Adipose tissue (tissue), 3 donors: ENCODE results near the gene TLE3. TPM values are rescaled to one million over a fixed set of nuclear protein-coding genes. Genes with fewer than 3 reads are reported as not detected.

Experiments
- H3K27ac ChIP-seq: one replicate; pipeline ENCODE4 v1.5.1; 2013; ENCODE audit warnings: low read depth, low read length
- WGBS, 3 donors: extraction: QIAGEN DNeasy Blood & Tissue Kit; methylation state at CpG; one replicate each; pipeline ENCODE4 v1.1.7; 2013; 5-methylcytosine and 5-hydroxymethylcytosine counted together
- polyA plus RNA-seq, 3 donors: library from polyadenylated mRNA; stranded (reverse); fragments of 200-250 nt; gene quantifications; one replicate each; pipeline ENCODE4 v1.2.3, GENCODE V29; 2013
- donor health status: healthy with polysubstance abuse.
- donor health status: Bipolar disorder and iron deficiency.
- donor health status: healthy.

The TLE3 gene
- polyA plus RNA-seq, 3 donors = 6.0 to 34.2 (median 31.4) TPM

GRCh38 chr15:70102827-70103226, 5.1 kb upstream of the TLE3 start:
- H3K27ac ChIP-seq = no peak overlapping the region
- 80 to 86% (median 82%) methylated on average over 3 of the region's 3 CpGs for WGBS, 3 donors

GRCh38 chr15:70101459-70102113, 3.9 kb upstream of the TLE3 start:
- no peak overlapping the region for H3K27ac ChIP-seq
- 3 to 6% (median 5%) methylated on average over 12 of the region's 12 CpGs for WGBS, 3 donors

- H3K27ac ChIP-seq = no peak overlapping the region
- 2 to 3% (median 2%) methylated on average over 47 to 54 of the region's 54 CpGs for WGBS, 3 donors
Measured at GRCh38 chr15:70100474-70101341, 3.0 kb upstream of the TLE3 start.

GRCh38 chr15:70099967-70100473, 2.3 kb upstream of the TLE3 start:
- H3K27ac ChIP-seq = no peak overlapping the region

GRCh38 chr15:70099167-70099966, 1.6 kb upstream of the TLE3 start:
- WGBS, 3 donors = 0% methylated on average over 68 to 69 of the region's 69 CpGs
- H3K27ac ChIP-seq = peak overlapping the region; percentile 83

More at GRCh38 chr15:70099967-70100473, 2.3 kb upstream of the TLE3 start:
- 1% methylated on average over 17 of the region's 17 CpGs for WGBS, 3 donors

- peak overlapping the region; percentile 83 for H3K27ac ChIP-seq
- WGBS, 3 donors = 1 to 3% (median 2%) methylated on average over 48 to 60 of the region's 60 CpGs
Measured at GRCh38 chr15:70098461-70099166, 897 bp upstream of the TLE3 start.

- WGBS, 3 donors = 0 to 3% (median 2%) methylated on average over 6 to 7 of the region's 7 CpGs
- H3K27ac ChIP-seq = no peak overlapping the region
Measured at GRCh38 chr15:70098153-70098460, 390 bp upstream of the TLE3 start.

- 1% methylated on average over 24 to 37 of the region's 37 CpGs for WGBS, 3 donors
- no peak overlapping the region for H3K27ac ChIP-seq
Measured at GRCh38 chr15:70097063-70097320, 725 bp downstream of the TLE3 start.

- H3K27ac ChIP-seq = no peak overlapping the region
- 0 to 1% (median 0%) methylated on average over 69 to 75 of the region's 75 CpGs for WGBS, 3 donors
Measured at GRCh38 chr15:70096215-70097062, 1.3 kb downstream of the TLE3 start.

- no peak overlapping the region for H3K27ac ChIP-seq
- 3 to 9% (median 3%) methylated on average over 66 of the region's 66 CpGs for WGBS, 3 donors
Measured at GRCh38 chr15:70095408-70096214, 2.1 kb downstream of the TLE3 start.

GRCh38 chr15:70094690-70095311, 2.9 kb downstream of the TLE3 start:
- H3K27ac ChIP-seq = no peak overlapping the region
- WGBS, 3 donors = 44 to 64% (median 57%) methylated on average over 8 of the region's 8 CpGs

- 27 to 48% (median 43%) methylated on average over 11 of the region's 11 CpGs for WGBS, 3 donors
- H3K27ac ChIP-seq = no peak overlapping the region
Measured at GRCh38 chr15:70093481-70094319, 4.0 kb downstream of the TLE3 start.

- H3K27ac ChIP-seq = no peak overlapping the region
- 36 to 51% (median 50%) methylated on average over 3 of the region's 3 CpGs for WGBS, 3 donors
Measured at GRCh38 chr15:70093070-70093469, 4.6 kb downstream of the TLE3 start.

GRCh38 chr15:70092464-70093027, 5.2 kb downstream of the TLE3 start:
- WGBS, 3 donors = 80 to 84% (median 83%) methylated on average over 6 of the region's 6 CpGs
- no peak overlapping the region for H3K27ac ChIP-seq

- WGBS, 3 donors = 67 to 78% (median 73%) methylated on average over 12 of the region's 12 CpGs
- no peak overlapping the region for H3K27ac ChIP-seq
Measured at GRCh38 chr15:70091726-70092463, 5.8 kb downstream of the TLE3 start.
